ENCODE data around the gene EIF6. TPM values are rescaled to one million over a fixed set of nuclear protein-coding genes. Genes with fewer than 3 reads are reported as not detected.
A peak's percentile ranks its signal among the peaks of the same experiment; 100 is the strongest.
"Not testable (repeated sequence)": the region's sequence is repeated elsewhere in the genome, so short reads cannot be mapped to it uniquely, and the experiment has no call there.

EIF6 gene
- total RNA-seq, 2 donors from 2014 or later: 154 to 233 TPM

DNA sequence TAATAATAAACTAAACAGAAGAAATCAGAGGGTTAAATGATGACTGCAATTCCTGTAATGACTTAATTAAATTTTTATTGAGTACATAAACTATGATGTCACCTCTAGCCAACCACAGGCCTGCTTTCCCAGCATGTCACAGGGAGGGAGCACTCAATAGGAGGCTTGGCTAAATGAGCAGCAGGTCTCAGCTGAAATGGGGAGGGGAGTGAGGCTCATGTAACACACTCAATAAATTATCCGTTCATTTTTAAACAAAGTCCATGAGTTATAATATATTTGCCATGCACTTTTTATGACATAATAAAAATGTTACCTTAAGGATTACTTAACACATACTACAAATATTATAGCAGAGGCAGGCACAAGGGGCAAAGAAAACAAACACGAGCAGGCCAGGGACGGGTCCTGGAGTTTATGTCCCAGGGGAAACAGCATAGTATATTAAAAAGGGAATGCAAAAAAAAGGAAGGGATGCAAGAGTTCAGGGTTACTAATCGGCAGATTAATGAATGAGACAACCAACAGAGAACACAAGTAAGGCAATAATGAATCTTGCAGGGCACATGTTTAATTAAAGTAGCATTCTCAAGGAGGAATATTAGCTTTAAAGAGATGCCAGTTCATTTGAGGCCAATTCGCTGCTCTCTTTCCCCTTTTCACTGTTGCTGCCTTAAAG, 34.8 kb upstream of the EIF6 start:
- Mint-ChIP-seq H3K36me3 (no peaks in the 10 kb centered on the region), H3K27ac (no peak overlapping the region), H3K4me1 (ENCODE audit: low read depth in 2 of 2) (peaks cover 23 to 34% of the 10 kb centered on the region in 2 donors), H3K27me3 (no peaks in the 10 kb centered on the region), H3K4me3 (no peak overlapping the region), H3K9me3 (no peaks in the 10 kb centered on the region)
- no peak for DNase-seq (ENCODE audit: low spot score)
- ATAC-seq: no peak

DNA sequence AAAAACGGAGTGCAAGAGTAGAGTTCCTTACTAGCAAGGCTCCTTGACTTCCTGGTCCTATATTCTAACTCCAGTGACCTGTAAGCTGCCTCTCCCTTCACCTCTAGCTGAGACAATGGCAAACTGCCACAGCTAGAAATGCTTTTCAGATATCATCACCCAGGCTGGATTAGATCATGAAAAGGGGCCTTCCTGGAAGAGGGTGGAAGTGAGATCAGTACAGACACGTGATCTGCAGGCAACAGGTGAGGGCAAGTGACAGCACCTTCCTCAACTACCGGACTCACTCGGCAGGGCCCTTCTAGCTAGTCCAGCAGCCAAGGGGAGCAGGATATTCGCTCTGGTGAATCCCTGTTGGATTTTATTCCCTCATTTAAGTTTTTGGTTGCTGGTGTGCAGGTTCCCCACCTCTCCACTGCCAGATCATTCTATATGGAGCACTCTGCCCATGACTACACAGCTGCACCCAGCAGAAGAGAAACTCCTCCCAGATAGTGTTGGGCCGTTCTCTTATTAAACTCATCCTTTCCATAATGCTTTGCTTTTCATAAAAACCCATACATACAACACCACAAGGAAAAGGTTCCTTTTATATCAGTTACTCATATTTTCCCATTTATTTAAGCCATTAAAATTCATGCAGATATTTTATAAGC, 34.1 kb upstream of the EIF6 start:
- no peak overlapping the region for H3K27ac Mint-ChIP-seq
- no peak overlapping the region for H3K4me3 Mint-ChIP-seq
- H3K36me3 Mint-ChIP-seq: no peaks in the 10 kb centered on the region
- ATAC-seq (no peak), DNase-seq (ENCODE audit: low spot score) (no peak)
- H3K27me3 Mint-ChIP-seq: no peaks in the 10 kb centered on the region
- H3K9me3 Mint-ChIP-seq: no peaks in the 10 kb centered on the region
- peaks cover 26 to 36% of the 10 kb centered on the region in 2 donors for H3K4me1 Mint-ChIP-seq (ENCODE audit: low read depth in 2 of 2)

DNA sequence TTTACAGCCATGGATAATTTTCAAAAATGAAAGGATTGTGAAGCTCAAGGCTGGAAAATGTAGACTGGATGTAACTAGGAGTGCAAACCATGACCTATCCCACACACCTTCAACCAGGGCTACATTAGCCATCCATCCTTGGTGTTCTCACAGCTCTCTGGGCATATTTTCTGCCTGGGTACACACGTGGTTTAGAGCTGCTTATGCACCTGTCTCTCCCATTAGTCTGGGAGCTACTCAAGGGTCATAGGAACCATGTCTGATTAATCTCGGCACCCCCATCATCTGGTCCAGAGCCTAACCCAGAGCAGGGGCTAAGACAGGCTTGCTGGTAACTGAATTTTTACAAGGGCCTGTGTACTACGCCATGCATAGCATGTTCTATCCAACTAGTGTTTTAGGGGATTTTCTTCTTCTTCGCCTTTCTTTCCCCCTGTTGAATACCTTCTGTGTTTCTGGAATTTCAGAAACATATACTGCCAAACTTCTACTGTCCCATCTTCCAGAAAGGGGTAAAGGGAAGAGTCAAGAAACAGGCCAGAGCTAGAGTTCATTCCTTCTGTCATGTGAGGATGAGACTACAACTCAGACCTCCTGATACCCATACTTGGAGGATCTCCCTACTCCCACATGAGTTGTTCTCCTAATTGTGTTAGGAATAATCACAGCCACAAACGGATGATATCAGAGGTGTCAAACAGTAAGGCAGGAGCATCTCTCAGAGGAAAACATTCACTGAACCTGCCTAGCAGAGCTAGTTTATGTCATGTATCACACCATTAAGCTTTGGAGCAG, 33.0 kb upstream of the EIF6 start:
- H3K9me3 Mint-ChIP-seq: no peaks in the 10 kb centered on the region
- DNase-seq (ENCODE audit: low spot score) (no peak), ATAC-seq (no peak)
- H3K27me3 Mint-ChIP-seq: no peaks in the 10 kb centered on the region
- peaks cover 28 to 31% of the 10 kb centered on the region in 2 donors for H3K4me1 Mint-ChIP-seq (ENCODE audit: low read depth in 2 of 2)
- no peak overlapping the region for H3K4me3 Mint-ChIP-seq
- H3K36me3 Mint-ChIP-seq: peaks cover 3% of the 10 kb centered on the region
- peak overlapping the region; percentile 17 to 34 for H3K27ac Mint-ChIP-seq

DNA sequence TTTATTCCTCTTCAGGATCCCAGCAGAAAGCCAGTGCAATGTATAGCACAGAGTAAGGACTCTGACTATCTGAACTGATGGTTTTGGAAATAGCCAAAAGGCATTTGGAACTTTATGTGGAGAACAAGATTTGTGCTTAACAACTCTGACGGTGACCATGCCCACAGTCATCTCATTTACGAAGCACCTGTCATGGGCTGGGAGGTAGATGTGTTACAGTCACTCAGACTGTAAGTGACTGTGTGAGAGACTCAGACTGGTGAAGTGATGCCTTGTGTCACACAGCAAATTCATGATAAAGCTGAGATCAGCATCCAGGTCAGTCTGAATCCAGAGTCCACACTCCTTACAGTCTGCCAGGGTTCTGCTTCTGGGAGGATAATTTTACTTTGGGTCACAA, 31.5 kb upstream of the EIF6 start:
- H3K4me3 Mint-ChIP-seq: no peak overlapping the region
- peak overlapping the region; percentile 63 to 92 for H3K27ac Mint-ChIP-seq
- peaks cover 34 to 35% of the 10 kb centered on the region in 2 donors for H3K4me1 Mint-ChIP-seq (ENCODE audit: low read depth in 2 of 2)
- DNase-seq (ENCODE audit: low spot score): no peak
- H3K27me3 Mint-ChIP-seq: no peaks in the 10 kb centered on the region
- H3K9me3 Mint-ChIP-seq: no peaks in the 10 kb centered on the region
- ATAC-seq: peak in 1 of 2 donors; percentile 42
- H3K36me3 Mint-ChIP-seq: peaks cover 6% of the 10 kb centered on the region

DNA sequence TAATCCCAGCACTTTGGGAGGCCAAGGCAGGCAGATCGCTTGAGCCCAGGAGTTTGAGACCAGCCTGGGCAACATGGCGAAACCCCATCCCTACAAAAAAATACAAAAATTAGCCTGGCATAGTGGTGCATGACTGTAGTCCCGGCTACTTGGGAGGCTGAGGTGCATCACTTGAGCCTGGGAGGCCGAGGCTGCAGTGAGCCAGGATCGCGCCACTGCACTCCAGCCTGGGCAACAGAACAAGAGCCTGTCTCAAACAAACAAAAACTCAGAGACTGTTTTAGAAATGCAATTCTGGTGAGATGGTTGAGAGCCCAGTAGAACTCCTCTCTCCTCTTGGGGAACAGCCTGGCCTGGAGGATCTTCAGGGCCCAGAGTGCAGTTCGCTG, 31.1 kb upstream of the EIF6 start:
- H3K36me3 Mint-ChIP-seq; H3K27me3 Mint-ChIP-seq; ATAC-seq; H3K9me3 Mint-ChIP-seq; DNase-seq (ENCODE audit: low spot score): not testable (repeated sequence)
- Mint-ChIP-seq H3K27ac (peak overlapping the region; percentile 63 to 92), H3K4me3 (peak overlapping the region; percentile 61), H3K4me1 (ENCODE audit: low read depth in 2 of 2) (peaks cover 34 to 35% of the 10 kb centered on the region in 2 donors)

DNA sequence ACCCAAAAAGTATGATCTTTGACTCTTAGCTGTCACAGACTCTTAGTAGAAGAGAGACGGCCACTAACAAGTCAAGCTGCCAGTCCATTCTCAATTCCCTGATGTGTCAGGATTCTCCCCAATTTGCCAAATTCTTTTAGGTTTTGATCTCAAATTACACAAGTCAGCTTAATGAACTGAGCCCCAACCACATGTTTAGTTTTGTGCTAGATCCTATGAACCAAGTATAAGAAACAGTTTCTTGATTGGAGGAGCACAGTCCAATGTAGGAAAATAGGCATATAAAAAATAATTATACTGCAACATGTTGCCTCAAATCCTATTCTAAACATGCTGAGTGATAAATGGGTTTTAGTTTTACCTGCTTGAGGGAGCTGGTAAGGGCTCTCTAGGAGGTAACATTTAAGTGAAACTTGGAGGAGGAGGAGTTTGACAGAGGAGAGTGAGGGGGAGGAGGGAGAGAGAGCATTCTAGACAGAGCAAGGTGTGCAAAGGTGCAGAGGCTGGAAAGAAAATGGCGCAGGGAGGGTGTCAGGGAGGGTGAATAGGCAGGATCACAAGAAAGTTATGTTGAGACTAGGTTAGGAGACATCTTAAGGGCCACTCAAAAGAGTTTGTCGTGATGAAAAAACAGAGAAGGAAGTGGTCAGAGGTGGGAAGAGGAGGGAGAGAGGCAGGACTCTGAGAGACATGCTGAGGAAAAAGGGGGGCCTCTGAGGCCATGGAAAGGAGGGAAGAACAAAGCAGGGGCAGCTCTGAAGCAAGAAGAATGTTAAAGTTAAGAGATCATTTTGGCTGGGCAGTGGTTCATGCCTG, 30.5 kb upstream of the EIF6 start:
- no peaks in the 10 kb centered on the region for H3K27me3 Mint-ChIP-seq
- ATAC-seq (peak; percentile 58 to 69), DNase-seq (ENCODE audit: low spot score) (no peak)
- H3K36me3 Mint-ChIP-seq: peaks cover 6% of the 10 kb centered on the region
- H3K4me3 Mint-ChIP-seq: peak overlapping the region; percentile 61
- H3K4me1 Mint-ChIP-seq (ENCODE audit: low read depth in 2 of 2): peaks cover 34 to 35% of the 10 kb centered on the region in 2 donors
- H3K27ac Mint-ChIP-seq: peak overlapping the region; percentile 63 to 92
- H3K9me3 Mint-ChIP-seq: no peaks in the 10 kb centered on the region

DNA sequence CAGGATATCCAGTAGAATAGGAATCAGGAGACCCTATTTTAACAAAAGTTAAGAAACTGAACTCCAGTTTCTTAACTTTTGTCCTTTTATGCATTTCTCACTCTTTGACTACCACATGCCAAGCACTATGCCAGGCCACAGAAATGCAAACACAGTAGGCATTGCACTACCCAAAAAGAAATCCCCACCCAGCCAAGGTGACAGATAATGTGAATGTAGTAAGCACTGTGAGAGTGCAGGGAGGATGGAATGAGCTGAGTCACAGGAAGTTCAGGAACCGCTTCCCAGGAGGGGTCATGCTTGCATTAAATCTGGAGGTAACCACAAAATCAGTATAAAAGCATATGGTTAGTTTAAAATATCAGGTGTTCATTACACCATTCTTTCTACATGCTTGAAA, 27.7 kb upstream of the EIF6 start:
- Mint-ChIP-seq H3K27ac (peak overlapping the region in 1 of 2 donors; percentile 58), H3K4me3 (peak overlapping the region; percentile 61), H3K4me1 (ENCODE audit: low read depth in 2 of 2) (peaks cover 29 to 33% of the 10 kb centered on the region in 2 donors), H3K36me3 (peaks cover 6% of the 10 kb centered on the region), H3K27me3 (no peaks in the 10 kb centered on the region), H3K9me3 (no peaks in the 10 kb centered on the region)
- peak in 1 of 2 donors; percentile 55 for ATAC-seq
- no peak for DNase-seq (ENCODE audit: low spot score)

DNA sequence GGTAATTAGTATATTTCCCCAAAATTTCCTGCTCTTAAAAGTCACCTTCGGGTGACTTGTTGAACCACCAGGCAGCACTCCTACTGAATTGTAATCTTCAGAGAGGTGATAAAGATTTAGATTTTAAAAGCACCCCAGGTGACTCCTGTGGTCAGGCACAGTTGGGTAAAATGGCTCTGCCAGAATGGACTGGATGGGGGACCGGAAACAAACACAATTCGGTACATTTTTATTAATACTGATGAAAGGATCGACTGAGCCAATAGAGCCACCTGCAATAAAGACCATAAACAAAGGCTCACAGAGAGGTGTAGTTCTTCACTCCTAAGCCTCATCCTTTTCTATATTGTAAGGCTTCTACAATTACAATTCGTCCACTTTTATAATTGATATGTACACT, 27.2 kb upstream of the EIF6 start:
- H3K36me3 Mint-ChIP-seq: peaks cover 6% of the 10 kb centered on the region
- H3K4me1 Mint-ChIP-seq (ENCODE audit: low read depth in 2 of 2): peaks cover 29 to 38% of the 10 kb centered on the region in 2 donors
- no peak for DNase-seq (ENCODE audit: low spot score)
- H3K9me3 Mint-ChIP-seq: no peaks in the 10 kb centered on the region
- no peak for ATAC-seq
- H3K27me3 Mint-ChIP-seq: no peaks in the 10 kb centered on the region
- no peak overlapping the region for H3K27ac Mint-ChIP-seq
- no peak overlapping the region for H3K4me3 Mint-ChIP-seq

DNA sequence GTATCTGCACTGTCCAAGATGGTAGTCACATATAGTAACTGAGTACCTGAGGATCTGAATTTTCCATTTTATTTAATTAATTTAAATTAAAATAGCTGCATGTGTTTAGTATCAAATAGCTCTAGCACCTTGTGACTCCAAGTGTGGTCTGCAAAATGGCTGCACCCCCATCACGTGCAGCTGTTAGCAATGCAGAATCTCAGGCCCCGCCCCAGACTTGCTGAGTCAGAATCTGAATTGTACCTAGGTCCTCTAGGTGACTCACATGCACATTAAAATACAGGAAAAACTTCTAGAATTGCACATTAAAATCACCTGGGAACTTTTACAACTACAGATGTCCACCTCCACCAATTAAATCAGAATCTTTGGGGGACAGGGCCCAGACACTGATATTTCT, 26.8 kb upstream of the EIF6 start:
- Mint-ChIP-seq H3K9me3 (no peaks in the 10 kb centered on the region), H3K27me3 (no peaks in the 10 kb centered on the region), H3K27ac (no peak overlapping the region), H3K36me3 (peaks cover 6% of the 10 kb centered on the region), H3K4me3 (no peak overlapping the region), H3K4me1 (ENCODE audit: low read depth in 2 of 2) (peaks cover 34 to 42% of the 10 kb centered on the region in 2 donors)
- no peak for ATAC-seq
- no peak for DNase-seq (ENCODE audit: low spot score)

DNA sequence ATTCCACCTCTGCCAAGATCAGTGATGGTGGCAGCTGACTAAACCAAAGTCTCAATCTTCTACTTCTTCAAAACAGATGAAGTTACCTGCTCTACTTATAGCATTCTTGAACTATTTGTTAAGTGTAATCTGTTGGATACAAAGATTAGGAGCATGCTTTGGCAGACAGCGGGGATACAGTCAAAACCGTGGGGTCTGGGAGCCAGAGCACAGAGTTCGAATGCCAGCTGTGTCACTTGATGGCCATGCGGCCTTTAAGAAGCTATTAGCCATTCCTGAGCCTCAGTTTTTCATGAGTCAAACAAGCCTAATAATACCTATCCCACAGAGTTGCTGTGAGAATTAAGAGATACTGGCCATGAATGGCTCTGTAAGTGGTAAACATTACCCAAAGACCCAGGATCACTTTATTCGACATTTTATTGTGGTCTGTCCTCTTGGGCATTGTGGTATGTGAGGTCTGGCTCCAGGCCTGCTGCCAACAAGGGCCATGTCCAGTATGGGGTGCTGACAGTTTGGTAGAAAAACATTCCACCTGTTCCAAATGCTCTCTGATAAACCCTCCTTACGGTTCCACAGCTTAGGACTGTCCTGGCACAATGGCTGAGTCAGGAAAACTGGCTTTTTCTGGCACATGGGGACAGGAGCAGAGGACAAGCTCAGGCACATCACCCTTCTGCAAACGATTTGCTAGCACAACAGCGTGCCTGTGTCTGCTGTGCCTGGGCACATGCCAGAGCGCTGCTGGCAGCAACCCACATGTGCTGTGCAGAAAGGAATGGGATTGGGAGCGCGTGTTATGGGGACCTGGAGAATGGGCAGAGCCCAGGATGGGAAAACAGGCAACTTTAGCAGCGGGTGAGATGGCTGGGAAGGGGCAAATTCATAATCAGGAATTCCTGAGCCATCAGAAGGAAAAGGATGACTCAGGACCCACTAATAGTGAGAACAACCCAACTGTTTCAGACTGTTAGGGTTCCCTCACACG, 23.4 kb upstream of the EIF6 start:
- DNase-seq (ENCODE audit: low spot score) (peak; percentile 22), ATAC-seq (no peak)
- H3K4me1 Mint-ChIP-seq (ENCODE audit: low read depth in 2 of 2): peaks cover 34 to 43% of the 10 kb centered on the region in 2 donors
- peak overlapping the region; percentile 32 to 87 for H3K27ac Mint-ChIP-seq
- no peaks in the 10 kb centered on the region for H3K9me3 Mint-ChIP-seq
- H3K36me3 Mint-ChIP-seq: peaks cover 6% of the 10 kb centered on the region
- no peak overlapping the region for H3K4me3 Mint-ChIP-seq
- H3K27me3 Mint-ChIP-seq: no peaks in the 10 kb centered on the region

DNA sequence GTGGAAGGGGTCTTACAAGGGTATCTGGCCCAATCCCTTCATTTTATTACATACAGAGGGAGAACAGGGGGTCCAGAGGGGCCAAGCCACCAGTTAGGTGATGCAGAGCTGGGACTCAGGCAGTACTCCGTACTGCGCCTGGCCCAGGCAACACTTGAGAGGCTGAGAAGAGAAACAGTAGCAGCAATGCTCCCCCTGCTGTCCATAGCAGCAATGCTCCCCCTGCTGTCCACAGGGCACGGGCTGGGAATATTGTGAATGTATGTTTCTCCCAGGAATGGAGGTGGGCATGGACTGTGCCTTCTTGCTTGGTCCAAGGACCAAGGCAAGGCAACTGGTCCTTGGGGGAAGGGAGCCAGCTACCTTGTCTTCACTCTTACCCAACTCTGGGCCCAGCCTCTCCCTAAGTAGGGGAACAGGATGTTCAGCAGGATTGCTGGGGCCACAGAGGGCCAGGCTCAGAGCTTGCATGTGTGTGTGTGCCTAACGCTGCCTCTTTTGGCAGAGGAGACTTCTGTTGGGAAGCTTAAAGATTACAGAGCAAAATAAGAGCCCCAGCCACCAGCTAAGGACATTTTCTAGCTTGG, 22.5 kb upstream of the EIF6 start:
- Mint-ChIP-seq H3K4me1 (ENCODE audit: low read depth in 2 of 2) (peaks cover 26 to 35% of the 10 kb centered on the region in 2 donors), H3K27me3 (no peaks in the 10 kb centered on the region), H3K9me3 (no peaks in the 10 kb centered on the region), H3K27ac (peak overlapping the region; percentile 87 to 94), H3K36me3 (no peaks in the 10 kb centered on the region), H3K4me3 (peak overlapping the region; percentile 59)
- ATAC-seq: no peak
- peak; percentile 64 for DNase-seq (ENCODE audit: low spot score)

Data from natural killer cell treated with Interleukin-12 subunit alpha and Interleukin-12 subunit beta and Interleukin-15 and Interleukin-18, amount 100 ng/mL, for 72 hours (primary cell).